GM23338 (cell line): ENCODE data around the gene TEKTIP1. TPM values are rescaled to one million over a fixed set of nuclear protein-coding genes. Genes with fewer than 3 reads are reported as not detected.

Source experiments
- ATAC-seq: fragments of 200-7000 bp; cut with Tn5 transposase; 3 replicates; pipeline ENCODE4 v1.9.1; 2020
- DNase-seq: peaks from one replicate; pipeline ENCODE4 v3.0.0-alpha.2; 2015; ENCODE audit warnings: low spot score
- H2AFZ ChIP-seq: fragments of 200-600 bp; sonication (generic); 2 replicates; pipeline ENCODE4 v1.8.0; 2016; ENCODE audit warnings: antibody characterized with exemption, mild to moderate bottlenecking, moderate library complexity
- H3F3A ChIP-seq: fragments of 200-600 bp; sonication (generic); replicated peaks from 2 replicates; pipeline ENCODE4 v1.8.0; 2017; ENCODE audit warnings: antibody characterized with exemption, mixed run types, low read depth
- H3K27ac ChIP-seq: fragments of 200-600 bp; sonication (generic); 2 replicates; pipeline ENCODE4 v1.6.1; 2016; ENCODE audit warnings: low read depth
- H3K27me3 ChIP-seq: fragments of 200-600 bp; sonication (generic); 2 replicates; pipeline ENCODE4 v1.8.0; 2016; ENCODE audit warnings: mild to moderate bottlenecking, mixed run types, moderate library complexity; ENCODE audit not compliant: insufficient read depth
- H3K36me3 ChIP-seq: fragments of 200-600 bp; sonication (generic); 2 replicates; pipeline ENCODE4 v1.8.0; 2016; ENCODE audit warnings: mild to moderate bottlenecking; ENCODE audit not compliant: insufficient read depth
- H3K4me1 ChIP-seq: fragments of 200-600 bp; sonication (generic); 2 replicates; pipeline ENCODE4 v1.8.0; 2016; ENCODE audit warnings: mild to moderate bottlenecking, moderate library complexity; ENCODE audit not compliant: insufficient read depth
- H3K4me2 ChIP-seq: fragments of 200-600 bp; sonication (generic); 2 replicates; pipeline ENCODE4 v1.7.1; 2017; ENCODE audit warnings: mixed run types
- H3K4me3 ChIP-seq: fragments of 200-600 bp; sonication (generic); 2 replicates; pipeline ENCODE4 v1.6.1; 2016; ENCODE audit warnings: mixed run types
- H3K79me2 ChIP-seq: fragments of 200-600 bp; sonication (generic); replicated peaks from 2 replicates; pipeline ENCODE4 v1.8.0; 2017; ENCODE audit warnings: mild to moderate bottlenecking; ENCODE audit not compliant: insufficient read depth
- H3K9me2 ChIP-seq: fragments of 200-600 bp; sonication (generic); 2 replicates; pipeline ENCODE4 v1.8.0; 2017; ENCODE audit not compliant: insufficient read depth
- H4K20me1 ChIP-seq: fragments of 200-600 bp; sonication (generic); replicated peaks from 2 replicates; pipeline ENCODE4 v1.8.0; 2017; ENCODE audit warnings: mild to moderate bottlenecking; ENCODE audit not compliant: insufficient read depth
- H3K27ac Mint-ChIP-seq: 2 replicates; pipeline ENCODE4 v1.8.0; 2020; ENCODE audit warnings: inconsistent platforms, mild to moderate bottlenecking, moderate library complexity, mixed read lengths
- H3K27me3 Mint-ChIP-seq: 3 replicates; pipeline ENCODE4 v1.8.0; 2022; ENCODE audit warnings: low read depth, mild to moderate bottlenecking, moderate library complexity, mixed read lengths, inconsistent platforms; ENCODE audit not compliant: insufficient read depth, poor library complexity
- H3K36me3 Mint-ChIP-seq: 3 replicates; pipeline ENCODE4 v1.8.0; 2021; ENCODE audit warnings: low read depth, mild to moderate bottlenecking, inconsistent platforms, moderate library complexity, mixed read lengths
- H3K4me1 Mint-ChIP-seq: 3 replicates; pipeline ENCODE4 v1.8.0; 2020; ENCODE audit warnings: mild to moderate bottlenecking, inconsistent platforms, mixed read lengths
- H3K4me3 Mint-ChIP-seq: 3 replicates; pipeline ENCODE4 v1.8.0; 2021; ENCODE audit warnings: moderate library complexity, mild to moderate bottlenecking, inconsistent platforms, mixed read lengths
- H3K9me3 Mint-ChIP-seq: 3 replicates; pipeline ENCODE4 v1.8.0; 2020; ENCODE audit warnings: moderate library complexity, mild to moderate bottlenecking, inconsistent platforms, mixed read lengths
- EZH2phosphoT487 ChIP-seq: fragments of 200-600 bp; sonication (generic); IDR thresholded peaks from one replicate; pipeline ENCODE4 v1.8.1; 2018; ENCODE audit warnings: antibody characterized with exemption; ENCODE audit not compliant: unreplicated experiment
- ZNF331 ChIP-seq: fragments of 250-450 bp; sonication (Bioruptor Pico); IDR thresholded peaks from 2 replicates; pipeline ENCODE4 v1.5.0; 2020; ENCODE audit warnings: low read depth, mild to moderate bottlenecking, moderate library complexity
- polyA plus RNA-seq: library from polyadenylated mRNA; unstranded; fragments of >200 nt; fragmentation: Nextera tagmentation; extraction: Ambion mirVana; gene quantifications from 2 replicates; pipeline ENCODE4 v1.2.1, GENCODE V29; 2016
- total RNA-seq: library from RNA; depleted of rRNA; stranded (reverse); fragments of >200 nt; shearing (Covaris generic); gene quantifications from 2 replicates; pipeline ENCODE4 v1.2.3, GENCODE V29; 2014
- TF ChIP-seq, protein P1 (sequence below): fragments of 250-450 bp; sonication (Bioruptor Pico); IDR thresholded peaks from 2 replicates; pipeline ENCODE4 v1.5.0; 2020; ENCODE audit warnings: mild to moderate bottlenecking, moderate library complexity
- TF ChIP-seq, protein P2 (sequence below): IDR thresholded peaks from 2 replicates; pipeline ENCODE4 v1.6.1; 2016; ENCODE audit warnings: antibody characterized with exemption

Gene TEKTIP1
- total and polyA plus RNA-seq, 2 experiments from 2014 or later = not detected

DNA sequence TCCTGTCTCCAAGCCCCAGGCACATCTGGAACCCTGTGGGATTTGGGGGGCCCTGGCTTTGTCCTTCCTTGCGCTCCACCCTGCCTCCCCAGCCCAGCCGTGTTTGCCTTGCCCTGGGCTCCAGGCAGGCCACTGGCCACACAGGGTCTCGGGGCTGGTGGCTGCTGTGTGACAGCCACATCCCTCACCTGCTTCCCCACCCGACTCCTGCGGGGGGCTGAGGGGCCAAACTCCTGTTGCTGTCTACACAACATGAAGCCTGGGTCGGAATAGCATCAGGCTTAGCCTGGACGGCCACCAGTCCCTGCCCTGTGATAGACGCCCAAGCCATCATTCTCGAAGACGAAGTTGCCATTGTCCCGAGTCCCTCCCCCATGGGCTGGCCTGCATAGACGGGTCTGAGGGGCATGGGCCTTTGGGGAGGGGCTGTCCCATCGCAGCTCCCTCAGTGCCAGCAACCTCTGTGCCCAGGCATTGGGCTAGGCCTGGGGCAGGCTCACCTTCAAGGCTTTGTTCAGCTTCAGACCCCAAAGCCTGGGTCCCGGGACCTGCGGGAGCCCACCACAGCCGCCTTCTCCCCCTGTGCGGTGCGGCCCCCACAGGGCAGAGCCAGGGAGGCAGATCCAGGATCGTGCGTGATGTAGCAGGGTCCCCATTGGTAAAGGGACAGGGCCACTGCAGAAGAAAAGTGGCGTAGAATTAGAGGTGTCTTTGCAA lies 15.5 kb upstream of the TEKTIP1 start:
- Mint-ChIP-seq H3K27me3 (peaks cover 11% of the 10 kb centered on the region), H3K4me3 (no peak overlapping the region), H3K27ac (0 out of 2 replicates have a peak overlapping the region, but pooled peaks have one; percentile 48), H3K9me3 (no peaks in the 10 kb centered on the region; the same call in 2 of the 3 replicates), H3K36me3 (peaks cover 12% of the 10 kb centered on the region), H3K4me1 (peaks cover 18% of the 10 kb centered on the region)
- Histone ChIP-seq H3K27ac (no peak overlapping the region), H3K79me2 (peaks cover 18% of the 10 kb centered on the region), H3K27me3 (no peaks in the 10 kb centered on the region), H3K36me3 (no peaks in the 10 kb centered on the region), H3K4me3 (no peak overlapping the region), H4K20me1 (no peaks in the 10 kb centered on the region; the same call in 1 of the 2 replicates), H3K9me2 (no peaks in the 10 kb centered on the region), H3K4me1 (peaks cover 9% of the 10 kb centered on the region), H2AFZ (no peak overlapping the region), H3K4me2 (no peak overlapping the region), H3F3A (no peaks in the 10 kb centered on the region)
- ATAC-seq = no peak
- no peak for DNase-seq
- TF ChIP-seq ZNF331 (CRISPR knock-in tag) (no peak), EZH2phosphoT487 (no peak)
- TF ChIP-seq, protein P1, sequence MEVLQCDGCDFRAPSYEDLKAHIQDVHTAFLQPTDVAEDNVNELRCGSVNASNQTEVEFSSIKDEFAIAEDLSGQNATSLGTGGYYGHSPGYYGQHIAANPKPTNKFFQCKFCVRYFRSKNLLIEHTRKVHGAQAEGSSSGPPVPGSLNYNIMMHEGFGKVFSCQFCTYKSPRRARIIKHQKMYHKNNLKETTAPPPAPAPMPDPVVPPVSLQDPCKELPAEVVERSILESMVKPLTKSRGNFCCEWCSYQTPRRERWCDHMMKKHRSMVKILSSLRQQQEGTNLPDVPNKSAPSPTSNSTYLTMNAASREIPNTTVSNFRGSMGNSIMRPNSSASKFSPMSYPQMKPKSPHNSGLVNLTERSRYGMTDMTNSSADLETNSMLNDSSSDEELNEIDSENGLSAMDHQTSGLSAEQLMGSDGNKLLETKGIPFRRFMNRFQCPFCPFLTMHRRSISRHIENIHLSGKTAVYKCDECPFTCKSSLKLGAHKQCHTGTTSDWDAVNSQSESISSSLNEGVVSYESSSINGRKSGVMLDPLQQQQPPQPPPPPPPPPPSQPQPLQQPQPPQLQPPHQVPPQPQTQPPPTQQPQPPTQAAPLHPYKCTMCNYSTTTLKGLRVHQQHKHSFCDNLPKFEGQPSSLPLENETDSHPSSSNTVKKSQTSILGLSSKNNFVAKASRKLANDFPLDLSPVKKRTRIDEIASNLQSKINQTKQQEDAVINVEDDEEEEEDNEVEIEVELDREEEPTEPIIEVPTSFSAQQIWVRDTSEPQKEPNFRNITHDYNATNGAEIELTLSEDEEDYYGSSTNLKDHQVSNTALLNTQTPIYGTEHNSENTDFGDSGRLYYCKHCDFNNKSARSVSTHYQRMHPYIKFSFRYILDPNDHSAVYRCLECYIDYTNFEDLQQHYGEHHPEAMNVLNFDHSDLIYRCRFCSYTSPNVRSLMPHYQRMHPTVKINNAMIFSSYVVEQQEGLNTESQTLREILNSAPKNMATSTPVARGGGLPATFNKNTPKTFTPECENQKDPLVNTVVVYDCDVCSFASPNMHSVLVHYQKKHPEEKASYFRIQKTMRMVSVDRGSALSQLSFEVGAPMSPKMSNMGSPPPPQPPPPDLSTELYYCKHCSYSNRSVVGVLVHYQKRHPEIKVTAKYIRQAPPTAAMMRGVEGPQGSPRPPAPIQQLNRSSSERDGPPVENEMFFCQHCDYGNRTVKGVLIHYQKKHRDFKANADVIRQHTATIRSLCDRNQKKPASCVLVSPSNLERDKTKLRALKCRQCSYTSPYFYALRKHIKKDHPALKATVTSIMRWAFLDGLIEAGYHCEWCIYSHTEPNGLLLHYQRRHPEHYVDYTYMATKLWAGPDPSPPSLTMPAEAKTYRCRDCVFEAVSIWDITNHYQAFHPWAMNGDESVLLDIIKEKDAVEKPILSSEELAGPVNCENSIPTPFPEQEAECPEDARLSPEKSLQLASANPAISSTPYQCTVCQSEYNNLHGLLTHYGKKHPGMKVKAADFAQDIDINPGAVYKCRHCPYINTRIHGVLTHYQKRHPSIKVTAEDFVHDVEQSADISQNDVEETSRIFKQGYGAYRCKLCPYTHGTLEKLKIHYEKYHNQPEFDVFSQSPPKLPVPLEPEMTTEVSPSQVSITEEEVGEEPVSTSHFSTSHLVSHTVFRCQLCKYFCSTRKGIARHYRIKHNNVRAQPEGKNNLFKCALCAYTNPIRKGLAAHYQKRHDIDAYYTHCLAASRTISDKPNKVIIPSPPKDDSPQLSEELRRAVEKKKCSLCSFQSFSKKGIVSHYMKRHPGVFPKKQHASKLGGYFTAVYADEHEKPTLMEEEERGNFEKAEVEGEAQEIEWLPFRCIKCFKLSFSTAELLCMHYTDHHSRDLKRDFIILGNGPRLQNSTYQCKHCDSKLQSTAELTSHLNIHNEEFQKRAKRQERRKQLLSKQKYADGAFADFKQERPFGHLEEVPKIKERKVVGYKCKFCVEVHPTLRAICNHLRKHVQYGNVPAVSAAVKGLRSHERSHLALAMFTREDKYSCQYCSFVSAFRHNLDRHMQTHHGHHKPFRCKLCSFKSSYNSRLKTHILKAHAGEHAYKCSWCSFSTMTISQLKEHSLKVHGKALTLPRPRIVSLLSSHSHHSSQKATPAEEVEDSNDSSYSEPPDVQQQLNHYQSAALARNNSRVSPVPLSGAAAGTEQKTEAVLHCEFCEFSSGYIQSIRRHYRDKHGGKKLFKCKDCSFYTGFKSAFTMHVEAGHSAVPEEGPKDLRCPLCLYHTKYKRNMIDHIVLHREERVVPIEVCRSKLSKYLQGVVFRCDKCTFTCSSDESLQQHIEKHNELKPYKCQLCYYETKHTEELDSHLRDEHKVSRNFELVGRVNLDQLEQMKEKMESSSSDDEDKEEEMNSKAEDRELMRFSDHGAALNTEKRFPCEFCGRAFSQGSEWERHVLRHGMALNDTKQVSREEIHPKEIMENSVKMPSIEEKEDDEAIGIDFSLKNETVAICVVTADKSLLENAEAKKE = no peak
- TF ChIP-seq, protein P2, sequence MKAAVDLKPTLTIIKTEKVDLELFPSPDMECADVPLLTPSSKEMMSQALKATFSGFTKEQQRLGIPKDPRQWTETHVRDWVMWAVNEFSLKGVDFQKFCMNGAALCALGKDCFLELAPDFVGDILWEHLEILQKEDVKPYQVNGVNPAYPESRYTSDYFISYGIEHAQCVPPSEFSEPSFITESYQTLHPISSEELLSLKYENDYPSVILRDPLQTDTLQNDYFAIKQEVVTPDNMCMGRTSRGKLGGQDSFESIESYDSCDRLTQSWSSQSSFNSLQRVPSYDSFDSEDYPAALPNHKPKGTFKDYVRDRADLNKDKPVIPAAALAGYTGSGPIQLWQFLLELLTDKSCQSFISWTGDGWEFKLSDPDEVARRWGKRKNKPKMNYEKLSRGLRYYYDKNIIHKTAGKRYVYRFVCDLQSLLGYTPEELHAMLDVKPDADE = no peak
